HG02798 (cell line): Measurements from ENCODE around the gene APP.

ENCODE experiments used
- ATAC-seq: cut with Tn5 transposase; IDR thresholded peaks from one replicate; pipeline ENCODE4 v1.9.1; 2021; ENCODE audit warnings: mild to moderate bottlenecking; ENCODE audit not compliant: unreplicated experiment, poor library complexity

Gene APP

DNA sequence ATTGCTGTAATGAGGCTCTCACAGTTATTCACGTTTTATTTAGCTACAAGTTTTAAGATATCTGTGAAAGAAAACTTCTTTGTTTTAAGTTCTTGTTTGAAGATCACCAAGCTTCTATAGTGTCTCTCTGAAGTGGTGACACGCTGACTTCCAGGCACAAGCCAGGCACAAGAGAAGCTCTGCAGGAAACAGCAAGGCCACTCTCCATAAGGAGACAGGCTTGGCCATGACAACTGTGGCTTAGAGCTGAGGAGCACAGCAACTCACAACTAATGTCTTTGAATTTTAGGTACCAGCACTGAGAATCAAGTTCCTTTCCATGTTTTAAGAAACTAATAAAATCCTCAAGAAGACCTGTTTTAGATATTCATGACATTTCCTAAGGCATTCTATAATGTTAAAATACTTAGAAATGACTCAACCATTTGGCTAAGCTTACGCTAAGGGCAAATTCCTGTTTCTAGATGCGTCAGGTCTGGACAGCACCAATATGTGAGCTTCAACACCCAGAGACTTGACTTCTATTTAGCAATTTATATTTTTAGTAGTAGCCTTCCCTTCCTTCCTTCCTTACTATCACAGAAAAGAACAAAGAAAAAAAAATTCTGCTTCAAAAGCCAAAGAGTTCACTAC, 40.2 kb downstream of the APP start:
- ATAC-seq: no peak

DNA sequence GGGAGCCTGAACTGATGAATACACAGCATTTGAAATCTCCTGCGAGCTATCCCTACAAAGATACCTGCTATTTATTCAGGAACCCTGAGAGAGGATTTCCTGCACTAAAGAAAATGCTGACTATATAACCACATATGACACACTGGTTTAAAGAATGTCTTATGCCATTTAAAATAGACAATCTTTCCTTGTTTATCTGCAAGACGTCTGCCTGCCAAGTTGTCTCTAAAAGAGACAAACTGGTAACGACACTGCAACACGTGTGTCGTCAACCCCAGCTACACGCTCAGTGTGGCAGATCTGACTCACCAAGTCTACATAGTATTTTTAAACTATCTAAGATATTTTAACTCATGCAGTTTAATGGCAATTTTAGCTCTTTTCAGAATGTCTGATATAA, 42.7 kb downstream of the APP start:
- ATAC-seq: no peak

DNA sequence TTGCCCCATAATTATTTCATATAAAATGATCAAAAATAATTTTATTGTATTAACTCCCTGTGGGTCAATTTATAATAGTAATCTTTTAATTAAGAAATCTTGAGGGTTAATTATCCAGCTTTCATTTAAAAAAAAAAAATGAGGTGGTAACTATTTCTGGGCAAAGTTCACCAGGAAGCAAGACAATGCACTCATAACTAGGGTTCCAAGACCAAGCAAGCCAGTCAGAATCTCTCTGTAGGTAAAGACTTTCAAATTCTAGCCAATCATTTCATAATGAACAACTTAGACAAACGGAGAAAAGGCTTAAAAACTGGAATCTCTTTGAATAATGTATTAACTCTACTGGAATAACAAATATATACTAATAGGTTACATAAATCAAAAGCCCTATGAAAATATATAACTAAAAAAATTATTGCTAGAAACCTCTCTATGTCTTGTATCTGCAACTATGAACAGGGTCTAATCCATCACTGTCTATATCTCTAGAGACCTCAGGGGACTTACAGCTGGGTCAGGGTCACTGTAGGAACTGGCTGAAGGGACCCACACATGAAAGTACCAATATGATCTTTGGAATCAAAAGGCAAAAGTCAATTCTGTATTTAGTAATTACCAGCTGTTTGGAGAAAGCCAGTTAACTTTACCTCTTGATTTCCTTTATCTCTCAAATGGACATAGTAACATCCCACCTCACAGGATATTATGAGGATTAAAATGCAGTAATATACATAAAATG, 43.3 kb downstream of the APP start:
- ATAC-seq: no peak

DNA sequence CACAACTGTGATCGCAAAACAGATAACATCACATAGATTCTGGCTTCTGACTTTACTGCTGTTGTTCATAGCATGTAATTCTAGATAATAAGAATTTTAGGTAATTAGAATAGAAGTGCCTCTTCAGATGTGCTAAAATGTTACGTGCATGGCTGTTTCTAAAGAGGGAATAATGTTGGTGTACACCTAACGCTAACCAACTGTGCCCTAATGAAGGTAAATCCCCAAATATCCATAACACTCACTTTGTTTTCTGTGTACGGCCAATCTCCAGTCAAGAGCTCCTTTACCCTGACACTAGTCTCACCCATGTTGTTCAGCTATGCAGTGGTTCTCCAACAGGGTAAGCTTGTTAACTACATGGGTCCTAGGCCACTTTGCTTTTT, 44.4 kb downstream of the APP start:
- no peak for ATAC-seq

DNA sequence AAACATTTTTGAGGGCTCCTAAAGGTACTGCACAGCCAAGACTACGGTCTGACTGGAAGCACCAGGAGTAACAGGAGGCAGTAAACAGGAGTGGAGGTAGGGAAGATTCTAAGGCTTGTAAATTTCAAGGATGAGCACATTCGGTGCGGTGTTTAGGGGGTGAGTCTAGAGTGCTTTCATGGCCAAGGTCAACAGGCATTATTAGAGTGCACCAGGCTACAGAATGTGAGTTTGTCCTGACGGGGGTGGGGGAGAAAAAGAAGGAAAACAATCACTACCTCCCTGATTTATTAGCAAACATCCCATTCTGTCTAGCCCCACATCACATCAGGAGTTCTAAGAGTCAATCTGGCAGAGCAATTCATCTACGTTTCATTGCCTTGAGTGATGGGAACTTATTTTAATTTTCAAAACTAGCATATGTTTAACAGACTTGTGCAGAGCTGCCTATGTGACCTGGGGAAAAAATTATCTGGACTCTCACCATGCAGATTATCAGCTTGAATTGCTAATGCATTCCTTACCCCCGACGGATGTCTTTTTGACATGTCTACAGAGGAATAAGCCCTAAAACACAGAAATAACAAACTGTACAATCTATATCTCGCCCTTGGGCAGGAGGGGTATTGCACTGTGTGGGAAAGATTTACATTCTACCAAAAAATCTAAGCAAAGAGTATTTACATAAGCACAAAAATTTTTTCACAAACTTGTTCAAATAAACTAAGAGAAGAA, 45.0 kb downstream of the APP start:
- ATAC-seq: no peak

DNA sequence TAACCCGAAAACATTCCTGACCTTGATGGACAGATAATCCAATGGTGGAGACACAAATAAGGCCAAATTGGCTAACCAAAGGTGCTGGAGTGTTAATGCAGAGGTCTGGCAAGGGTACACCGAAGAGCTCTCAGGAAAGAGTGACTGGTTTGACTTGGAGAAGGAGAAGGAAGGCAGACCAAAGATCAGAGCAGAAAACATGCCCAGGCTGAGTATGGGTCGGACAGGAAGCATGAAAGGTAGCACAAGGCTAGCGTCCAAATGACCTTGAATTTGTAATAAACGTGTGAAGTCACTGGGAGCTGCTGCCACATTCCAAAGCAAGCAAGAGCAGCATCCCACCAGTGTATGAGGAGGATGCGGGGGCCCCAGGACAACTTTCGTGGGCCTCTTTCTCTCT, 45.7 kb downstream of the APP start:
- ATAC-seq: no peak

DNA sequence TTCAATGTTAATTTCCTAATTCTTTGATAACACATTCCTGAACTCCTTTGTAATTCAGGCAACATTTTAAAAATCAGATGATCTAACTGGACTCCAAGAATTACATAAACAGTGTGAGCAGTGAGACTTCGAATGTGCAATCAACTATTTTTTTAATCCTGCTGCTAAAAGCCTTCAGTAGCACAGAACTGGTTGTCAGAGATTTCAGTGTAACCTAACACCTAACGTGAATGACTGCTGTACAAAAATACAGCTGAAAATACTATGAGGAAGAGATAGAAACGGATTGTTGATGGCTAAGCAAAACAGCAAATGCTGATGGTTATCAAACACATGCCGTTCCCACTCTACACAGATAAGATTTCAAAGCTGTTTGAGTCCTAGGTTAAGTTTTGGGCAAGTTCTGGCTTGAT, 46.1 kb downstream of the APP start:
- no peak for ATAC-seq

DNA sequence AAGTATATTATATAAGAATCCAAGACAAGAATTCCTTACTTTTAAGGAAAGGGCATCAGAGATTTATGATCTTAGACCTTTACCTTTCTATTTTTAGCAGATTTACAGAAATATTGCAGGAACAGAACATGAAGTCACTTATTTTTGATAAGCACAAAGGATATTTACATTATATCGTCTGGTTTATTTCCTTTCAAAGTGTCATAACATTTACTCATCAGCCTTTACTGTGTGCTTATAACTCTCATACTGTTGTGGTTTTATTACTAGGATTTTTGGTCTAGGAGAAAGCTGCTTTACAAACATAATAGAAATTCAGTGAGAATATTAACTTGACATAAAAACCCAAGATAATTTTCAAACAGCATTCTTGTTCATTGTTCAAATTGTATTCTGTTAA, 47.6 kb downstream of the APP start:
- no peak for ATAC-seq

DNA sequence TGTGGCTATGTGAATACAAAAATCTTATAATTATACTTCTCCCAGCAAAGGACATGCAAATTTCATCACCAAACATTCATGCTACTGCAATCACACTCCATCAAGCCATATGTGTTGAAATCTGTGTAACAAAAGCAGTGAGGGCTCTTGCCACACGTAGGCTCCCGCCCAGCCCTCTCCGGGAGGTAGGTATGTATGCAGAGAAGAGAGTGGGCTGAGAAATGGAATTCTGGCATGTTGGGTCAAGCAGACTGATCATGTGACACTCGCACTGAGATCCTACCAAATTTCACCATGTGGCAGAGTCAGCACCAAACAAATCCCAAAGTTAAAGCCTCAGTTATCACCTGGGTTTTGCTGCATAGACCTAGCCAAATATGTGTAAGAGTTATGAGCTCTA, 49.7 kb downstream of the APP start:
- no peak for ATAC-seq

DNA sequence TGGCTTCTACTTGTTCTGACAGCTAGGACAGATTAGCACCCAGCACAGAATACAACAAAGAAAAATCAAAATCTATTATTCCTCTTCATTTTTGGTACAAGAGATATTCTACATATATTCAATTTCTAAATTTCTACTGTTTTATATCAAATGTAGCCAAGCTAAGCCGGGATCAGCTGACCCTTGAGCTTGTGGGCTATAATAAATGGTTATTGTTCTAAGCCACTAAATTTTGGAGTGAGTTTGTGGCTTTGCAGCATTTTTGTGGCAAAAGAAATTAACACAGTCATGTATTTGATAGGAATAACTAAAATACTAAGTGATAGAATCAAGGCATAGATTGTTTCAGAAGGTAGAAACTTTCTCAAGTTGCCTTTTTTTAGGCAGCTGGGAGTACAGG, 50.7 kb downstream of the APP start:
- ATAC-seq: no peak

DNA sequence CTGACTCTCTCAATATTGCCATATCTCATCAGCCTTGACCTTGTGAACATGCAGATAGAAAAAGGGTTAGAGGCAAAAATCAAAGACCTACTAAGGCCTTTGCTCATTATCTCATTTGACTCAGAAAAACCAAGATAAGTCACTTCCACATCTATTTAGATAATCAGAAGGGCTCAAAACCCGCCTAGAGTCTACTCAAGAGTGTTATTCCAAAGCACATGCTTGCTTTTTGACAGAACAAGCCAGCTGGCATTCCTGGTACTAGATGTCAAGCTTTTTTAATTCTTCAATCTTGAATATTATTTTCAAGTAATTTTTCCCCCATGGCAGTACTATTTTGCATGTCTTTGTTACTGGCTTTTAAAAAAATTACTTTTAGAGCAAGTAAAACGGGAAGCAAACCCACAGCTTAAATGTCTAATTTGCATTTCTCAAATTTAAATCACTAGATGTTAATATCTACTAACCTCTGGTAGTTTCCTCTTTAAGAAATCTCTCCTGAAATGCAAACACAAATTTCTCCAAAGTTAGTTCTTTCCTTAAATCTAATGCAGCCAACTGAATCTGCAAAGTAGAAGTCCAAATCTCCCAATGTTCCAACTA, 51.5 kb downstream of the APP start:
- ATAC-seq: no peak

DNA sequence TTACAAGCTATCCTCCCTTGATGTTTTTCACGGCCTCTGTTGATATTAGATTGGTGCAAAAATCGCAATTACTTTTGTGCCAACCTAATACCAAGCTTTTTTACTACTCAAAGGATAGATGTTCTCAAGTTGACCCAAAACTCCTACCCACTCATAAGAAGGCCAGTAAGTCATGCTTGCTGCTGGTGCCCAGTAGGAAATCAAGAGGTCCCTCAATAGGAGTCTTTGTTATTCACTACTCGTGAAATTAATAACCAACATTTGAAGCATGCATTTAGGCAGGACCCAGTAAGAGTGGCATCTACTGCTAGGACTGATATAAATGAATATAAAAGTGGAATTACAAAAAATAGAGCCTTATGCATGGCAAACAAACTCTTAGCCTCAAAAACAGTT, 52.6 kb downstream of the APP start:
- ATAC-seq: no peak

DNA sequence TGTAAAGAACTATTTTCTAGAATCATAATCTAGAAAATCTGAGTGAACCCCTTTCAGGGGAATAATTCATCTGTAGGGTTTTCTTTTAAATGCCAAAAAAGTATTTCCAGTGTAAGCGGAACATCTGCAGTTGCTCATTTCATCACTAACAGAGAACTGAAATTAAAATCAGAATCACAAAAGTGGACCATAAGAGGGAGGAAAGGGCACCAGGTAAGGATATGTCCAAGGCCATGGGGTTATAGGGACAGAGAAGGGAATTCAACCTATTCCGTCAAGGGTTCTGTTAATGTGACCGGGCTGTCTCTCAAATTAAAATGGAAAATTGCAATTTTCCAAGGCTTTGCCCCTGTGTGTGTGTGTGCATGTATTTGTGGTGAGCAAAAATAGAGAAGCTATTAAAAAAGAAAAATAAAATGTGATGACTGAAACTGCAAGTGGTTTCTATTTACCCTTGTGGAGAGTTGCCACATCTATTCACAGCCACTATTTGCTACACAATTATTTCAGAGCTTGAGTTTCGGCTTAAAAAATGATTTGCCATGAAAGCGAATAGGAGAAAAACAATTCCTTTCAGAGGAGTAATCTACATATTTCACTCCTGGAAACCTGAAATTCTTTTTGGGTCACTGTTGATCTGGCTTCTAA, 53.1 kb downstream of the APP start:
- ATAC-seq: no peak

DNA sequence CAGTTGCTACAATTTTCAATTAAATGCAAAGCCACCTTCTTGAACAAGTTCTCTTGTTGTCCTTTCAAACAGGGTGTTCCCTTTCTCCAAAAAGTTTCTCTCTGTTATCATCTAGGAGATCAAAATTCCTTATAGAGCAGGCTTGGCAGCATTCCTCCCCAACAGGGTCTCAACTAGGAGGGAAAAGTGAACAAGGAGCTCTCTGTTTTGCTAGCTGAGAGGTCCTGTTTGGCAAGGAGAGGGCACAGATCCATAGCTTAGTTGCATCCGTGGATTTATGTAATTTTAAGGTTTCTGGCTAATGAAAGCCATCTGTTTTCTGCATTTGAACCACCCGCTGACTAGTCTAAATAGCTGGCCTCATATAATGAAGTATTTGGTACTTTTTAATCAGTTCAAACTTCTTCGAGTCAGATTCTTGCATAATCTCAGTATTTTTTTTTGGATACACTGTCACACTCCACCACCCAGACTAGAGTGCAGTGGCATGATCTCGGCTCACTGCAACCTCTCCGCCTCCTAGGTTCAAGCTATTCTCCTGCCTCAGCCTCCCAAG, 54.0 kb downstream of the APP start:
- ATAC-seq: no peak

DNA sequence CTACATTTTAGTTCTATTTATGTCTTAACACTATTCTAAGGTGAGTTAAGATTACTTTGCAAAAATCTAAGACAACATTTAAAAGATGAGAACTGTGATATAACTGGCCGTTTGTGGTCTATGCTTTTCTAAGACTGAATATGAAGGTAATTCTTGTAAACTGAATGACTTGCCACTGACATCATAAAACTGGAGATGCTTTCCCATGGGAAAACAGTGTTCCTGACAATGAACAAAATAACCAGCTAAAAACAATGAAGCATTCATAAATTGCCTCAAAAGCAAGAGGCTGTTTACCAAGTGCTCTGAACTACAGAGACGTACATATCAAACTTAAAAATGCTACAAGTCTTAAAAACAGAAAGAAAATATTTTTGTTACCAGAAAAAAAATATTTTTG, 54.7 kb downstream of the APP start:
- no peak for ATAC-seq

DNA sequence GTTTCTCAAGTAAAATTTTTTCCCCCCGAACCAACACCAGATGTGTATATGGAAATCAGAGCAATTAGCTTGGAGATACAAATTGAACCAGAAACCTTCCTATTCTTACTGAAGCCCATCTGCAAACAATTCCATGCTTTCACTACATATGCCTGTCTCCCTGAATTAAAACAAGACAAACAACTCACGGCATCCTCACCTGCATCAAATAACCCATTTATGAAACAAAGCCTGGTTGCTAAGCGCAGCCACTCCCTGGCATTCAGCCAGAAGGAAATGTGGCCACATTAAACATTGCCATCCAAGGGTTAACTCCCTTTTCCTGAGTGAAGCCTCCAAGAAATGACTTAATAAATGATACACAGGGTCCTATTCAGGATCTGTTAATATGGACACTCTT, 55.3 kb downstream of the APP start:
- ATAC-seq: no peak

DNA sequence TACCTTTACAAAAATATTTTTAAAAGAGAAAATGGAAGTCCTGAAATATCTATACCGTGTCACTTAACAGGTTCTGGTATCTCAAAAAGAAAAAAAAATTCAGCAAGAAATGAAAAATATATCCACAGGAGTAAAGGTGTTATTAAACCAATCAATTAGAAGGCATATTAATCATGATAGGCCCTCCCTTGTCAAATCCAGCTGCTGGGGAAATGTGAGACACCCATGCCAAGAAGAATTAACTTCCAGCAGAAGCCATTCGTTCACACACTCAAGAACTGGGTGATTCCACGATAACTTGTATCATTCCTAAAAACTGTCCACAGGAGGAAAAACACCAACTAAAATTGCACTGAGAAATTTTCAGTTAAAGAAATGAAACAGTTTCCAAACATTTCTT, 57.6 kb downstream of the APP start:
- ATAC-seq: no peak

DNA sequence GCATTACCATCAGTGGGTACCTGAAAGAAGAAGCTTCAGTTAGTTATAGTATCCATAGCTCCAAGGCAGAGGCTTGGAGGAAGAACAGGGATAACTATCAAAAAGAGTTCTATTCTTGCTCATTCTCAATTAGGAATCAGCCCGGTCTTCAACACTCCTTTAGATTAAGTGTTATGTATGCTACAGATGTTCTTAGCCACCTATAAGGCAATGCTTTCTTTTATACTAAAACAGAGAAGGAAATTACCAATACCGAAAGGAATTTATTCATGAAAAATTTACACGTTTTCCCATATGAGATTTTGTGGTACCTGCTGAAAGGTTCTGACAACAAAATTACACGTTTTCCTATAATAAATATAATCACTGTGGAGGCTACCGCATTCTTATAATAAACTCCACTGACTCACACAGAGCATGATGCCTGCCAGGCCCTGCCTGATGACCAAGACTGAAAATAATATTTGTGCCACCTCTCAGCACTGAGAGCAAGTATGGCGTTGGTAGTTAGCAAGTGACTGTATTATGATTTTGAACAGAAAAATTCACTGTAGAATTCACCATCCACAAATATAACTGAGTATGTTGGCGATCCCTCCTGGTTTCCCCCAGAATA, 58.3 kb downstream of the APP start:
- ATAC-seq: no peak

DNA sequence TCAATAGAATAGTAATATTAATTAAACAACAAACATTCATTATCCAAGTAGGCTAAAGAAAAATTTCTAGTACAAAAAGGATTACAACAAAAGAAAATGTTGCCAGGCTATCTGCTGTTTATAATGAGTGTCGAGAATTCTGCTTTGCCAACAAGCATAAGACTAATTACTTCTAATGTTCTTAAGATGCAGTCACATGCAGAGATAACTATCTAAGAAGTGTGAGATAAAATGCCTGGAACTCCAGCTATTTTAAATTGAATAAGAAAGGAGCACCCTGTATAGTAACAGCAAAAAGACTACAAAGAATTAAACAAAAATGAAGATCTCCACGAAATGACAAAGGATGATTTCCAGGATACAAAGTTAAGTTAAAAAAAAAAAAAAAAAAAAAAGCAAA, 59.9 kb downstream of the APP start:
- ATAC-seq: no peak

DNA sequence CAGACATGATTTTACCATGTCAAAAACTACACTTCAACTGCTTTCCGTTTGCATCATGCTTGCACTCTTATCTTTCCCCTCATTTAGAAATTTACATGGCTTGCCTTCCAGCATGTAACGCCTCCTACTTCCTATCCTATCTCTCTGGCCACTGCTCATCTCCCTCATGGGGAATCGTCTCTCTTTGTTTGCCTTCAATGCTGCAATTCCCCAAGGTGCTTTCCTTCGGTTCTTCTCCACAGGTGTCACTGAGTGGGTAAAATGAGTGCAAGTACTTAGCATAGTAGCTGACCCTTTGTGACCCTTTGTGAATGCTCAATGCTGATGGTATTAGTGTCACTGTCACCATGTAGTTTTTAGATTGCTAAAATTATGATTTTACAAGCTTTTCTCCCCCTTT, 63.1 kb downstream of the APP start:
- no peak for ATAC-seq
